Measurements from ENCODE around the gene NID2. TPM values are rescaled to one million over a fixed set of nuclear protein-coding genes. Genes with fewer than 3 reads are reported as not detected.
A peak's percentile ranks its signal among the peaks of the same experiment; 100 is the strongest.

NID2 gene
- total and polyA plus RNA-seq, 3 experiments from 2014 or later, result 0.30 TPM; not detected in 2

DNA sequence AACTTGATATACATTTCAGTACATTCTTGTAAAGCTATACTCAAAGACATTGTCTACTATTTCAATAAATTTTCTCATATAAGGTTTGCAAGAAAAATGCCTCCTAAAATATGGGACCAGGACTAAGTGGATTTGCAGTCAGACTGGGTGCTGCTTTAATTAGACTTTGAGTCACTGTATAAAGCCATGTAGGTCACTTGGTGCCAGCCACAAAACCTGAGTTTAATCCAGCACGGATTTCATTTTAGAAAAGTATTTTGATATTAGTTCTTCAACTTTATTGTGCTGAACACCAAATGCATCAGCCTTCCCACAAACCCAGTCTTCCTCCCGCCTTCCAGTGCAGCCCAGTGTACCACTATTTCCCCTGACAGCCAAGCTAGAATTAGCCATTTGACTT lies 9.9 kb upstream of the NID2 start:
- no peak overlapping the region for H3K27ac Mint-ChIP-seq
- CTCF ChIA-PET, result no interaction called here

DNA sequence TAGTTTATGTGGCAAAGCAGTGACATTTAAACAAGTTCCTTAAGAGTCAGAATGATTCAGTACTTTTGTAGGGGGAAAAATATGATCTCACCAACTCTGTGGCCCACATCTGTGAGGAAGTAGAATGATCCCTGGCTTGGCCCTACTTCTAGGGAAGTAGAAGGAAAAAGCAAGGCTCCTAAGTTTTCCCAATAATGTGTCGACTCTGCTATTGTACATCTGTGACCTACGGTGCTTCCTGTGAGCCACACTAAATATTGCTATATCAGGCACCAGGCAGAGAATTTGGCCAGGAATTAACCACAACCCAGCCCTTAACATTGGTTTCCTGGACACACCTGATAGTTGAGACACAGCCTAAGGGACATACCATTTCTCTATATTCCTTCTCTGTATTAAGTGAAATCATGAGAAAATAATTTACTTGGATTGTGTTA lies 9.3 kb upstream of the NID2 start:
- no peaks in the 10 kb centered on the region for H3K27me3 ChIP-seq (ENCODE audit: insufficient read depth, low read length, poor library complexity, severe bottlenecking)
- CTCF ChIA-PET, result no interaction called here
- POLR2A ChIA-PET, result no interaction called here
- Mint-ChIP-seq H3K27ac (no peak overlapping the region), H3K36me3 (no peaks in the 10 kb centered on the region), H3K27me3 (peaks cover 5 to 40% of the 10 kb centered on the region in 2 donors), H3K9me3 (no peaks in the 10 kb centered on the region), H3K4me3 (no peak overlapping the region), H3K4me1 (peaks cover 4% of the 10 kb centered on the region in 3 donors)
- no peaks in the 10 kb centered on the region for H3K4me1 ChIP-seq (ENCODE audit: insufficient read depth, low read length)
- H3K4me3 ChIP-seq (ENCODE audit: low read length), result no peak overlapping the region
- no peak overlapping the region for H3K27ac ChIP-seq (ENCODE audit: low read depth, low read length)
- no peaks in the 10 kb centered on the region for H3K9me3 ChIP-seq (ENCODE audit: low read length)
- DNase-seq, result no peak
- H3K36me3 ChIP-seq (ENCODE audit: insufficient read depth, low read length), result no peaks in the 10 kb centered on the region

More for the DNA sequence above, 9.9 kb upstream of the NID2 start:
- H3K4me3 Mint-ChIP-seq, result no peak overlapping the region
- H3K4me3 ChIP-seq (ENCODE audit: low read length), result no peak overlapping the region
- no peaks in the 10 kb centered on the region for H3K9me3 Mint-ChIP-seq
- DNase-seq, result no peak
- H3K36me3 ChIP-seq (ENCODE audit: insufficient read depth, low read length), result no peaks in the 10 kb centered on the region
- peaks cover 5 to 40% of the 10 kb centered on the region in 2 donors for H3K27me3 Mint-ChIP-seq
- H3K27me3 ChIP-seq (ENCODE audit: insufficient read depth, low read length, poor library complexity, severe bottlenecking), result no peaks in the 10 kb centered on the region
- no peaks in the 10 kb centered on the region for H3K36me3 Mint-ChIP-seq
- H3K4me1 ChIP-seq (ENCODE audit: insufficient read depth, low read length), result no peaks in the 10 kb centered on the region
- POLR2A ChIA-PET, result no interaction called here
- no peaks in the 10 kb centered on the region for H3K4me1 Mint-ChIP-seq
- no peak overlapping the region for H3K27ac ChIP-seq (ENCODE audit: low read depth, low read length)
- no peaks in the 10 kb centered on the region for H3K9me3 ChIP-seq (ENCODE audit: low read length)

DNA sequence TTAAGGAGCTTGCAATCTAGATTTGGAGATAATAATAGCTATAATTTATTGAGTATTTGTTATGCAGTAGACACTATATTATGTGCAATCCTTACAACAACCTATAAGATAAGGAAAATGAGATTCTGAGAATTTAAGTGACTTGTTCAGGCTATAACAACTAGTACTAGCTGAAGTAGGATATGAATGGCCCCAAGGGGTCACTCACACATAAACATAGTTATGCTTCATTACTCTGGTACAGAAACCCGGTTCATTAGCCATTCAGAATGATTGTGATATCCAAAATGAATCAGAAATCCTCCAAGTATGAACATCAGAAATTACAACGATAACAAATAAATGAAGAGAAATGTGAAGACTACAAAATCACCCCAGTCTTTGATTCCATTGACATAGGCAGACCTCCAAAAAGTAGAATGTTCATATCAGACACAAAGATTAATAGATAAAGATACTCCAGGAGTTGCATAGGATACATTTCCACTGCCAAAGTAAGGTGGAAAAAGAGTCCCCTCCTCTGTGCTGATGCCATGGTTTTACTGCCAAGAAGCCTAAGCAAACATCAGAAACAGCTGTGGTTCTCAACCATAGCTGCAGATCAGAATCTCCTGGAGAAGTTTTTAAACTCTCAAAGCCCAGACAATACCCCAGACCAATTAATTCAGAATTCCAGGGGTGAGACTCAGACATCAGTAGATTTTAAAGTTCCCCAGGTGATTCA lies 8.6 kb upstream of the NID2 start:
- Mint-ChIP-seq H3K9me3 (no peaks in the 10 kb centered on the region), H3K4me1 (peaks cover 6 to 8% (median 8%) of the 10 kb centered on the region in 3 donors), H3K36me3 (no peaks in the 10 kb centered on the region), H3K27me3 (peaks cover 5 to 36% of the 10 kb centered on the region in 2 donors), H3K27ac (peak overlapping the region in 1 of 8 donors; percentile 12), H3K4me3 (no peak overlapping the region)
- H3K27me3 ChIP-seq (ENCODE audit: insufficient read depth, low read length, poor library complexity, severe bottlenecking), result no peaks in the 10 kb centered on the region
- no peaks in the 10 kb centered on the region for H3K4me1 ChIP-seq (ENCODE audit: insufficient read depth, low read length)
- no peak for DNase-seq
- no peaks in the 10 kb centered on the region for H3K9me3 ChIP-seq (ENCODE audit: low read length)
- H3K4me3 ChIP-seq (ENCODE audit: low read length), result no peak overlapping the region
- no peaks in the 10 kb centered on the region for H3K36me3 ChIP-seq (ENCODE audit: insufficient read depth, low read length)
- ChIA-PET POLR2A (no interaction called here), CTCF (no interaction called here)
- no peak overlapping the region for H3K27ac ChIP-seq (ENCODE audit: low read depth, low read length)

DNA sequence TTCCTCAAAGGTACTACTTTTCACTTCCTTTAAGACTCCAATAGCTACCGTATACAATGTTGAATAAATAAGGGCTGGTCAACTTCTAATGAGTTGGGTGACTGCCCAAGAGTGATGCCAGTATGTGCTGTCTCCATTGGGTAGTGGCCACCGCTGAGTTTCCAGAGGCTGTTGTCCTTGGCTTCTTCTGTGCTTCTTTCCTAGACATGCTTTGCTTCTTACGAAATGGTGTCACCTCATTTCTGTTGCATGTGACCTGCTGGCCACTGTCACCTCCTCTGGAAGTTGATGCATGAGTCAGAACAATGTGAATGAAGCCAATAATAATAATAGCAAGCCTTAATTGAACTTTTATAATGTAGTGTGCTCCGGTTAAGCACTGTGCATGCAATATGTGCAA lies 7.5 kb upstream of the NID2 start:
- peaks cover 6 to 10% (median 8%) of the 10 kb centered on the region in 3 donors for H3K4me1 Mint-ChIP-seq
- H3K27me3 Mint-ChIP-seq, result peaks cover 0 to 31% of the 10 kb centered on the region in 2 donors
- DNase-seq, result no peak
- ChIA-PET CTCF (no interaction called here), POLR2A (no interaction called here)
- Histone ChIP-seq H3K36me3 (ENCODE audit: insufficient read depth, low read length) (no peaks in the 10 kb centered on the region), H3K27ac (ENCODE audit: low read depth, low read length) (no peak overlapping the region), H3K27me3 (ENCODE audit: insufficient read depth, low read length, poor library complexity, severe bottlenecking) (no peaks in the 10 kb centered on the region), H3K4me1 (ENCODE audit: insufficient read depth, low read length) (no peaks in the 10 kb centered on the region), H3K9me3 (ENCODE audit: low read length) (no peaks in the 10 kb centered on the region), H3K4me3 (ENCODE audit: low read length) (no peak overlapping the region)
- no peak overlapping the region for H3K4me3 Mint-ChIP-seq
- H3K36me3 Mint-ChIP-seq, result no peaks in the 10 kb centered on the region
- no peaks in the 10 kb centered on the region for H3K9me3 Mint-ChIP-seq
- H3K27ac Mint-ChIP-seq, result no peak overlapping the region

DNA sequence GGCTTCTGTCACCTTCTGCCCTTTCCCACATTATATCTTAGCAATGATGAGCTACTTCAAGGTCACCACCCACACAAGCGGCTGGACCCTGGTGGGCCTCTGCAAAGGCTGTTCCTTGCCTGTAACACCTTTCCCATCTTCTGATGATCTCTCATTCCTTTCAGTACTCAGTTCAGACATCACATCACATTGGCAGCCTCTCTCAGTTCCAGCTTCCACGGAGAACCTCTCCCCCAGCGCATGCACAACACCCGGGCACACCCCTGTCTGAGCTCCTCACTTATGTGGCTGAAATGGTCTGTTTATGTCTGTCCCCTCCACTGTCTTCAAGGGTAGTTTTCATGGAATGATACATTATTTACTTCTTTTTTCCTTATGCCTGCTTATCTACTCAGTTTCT lies 6.5 kb upstream of the NID2 start:
- ChIA-PET POLR2A (no interaction called here), CTCF (interaction anchor here (0.8 to 0.9 kb wide), 2 partner anchors 9 to 11 kb away, joined by 3 to 4 read pairs; no protein-coding TSS in a partner anchor)
- Mint-ChIP-seq H3K36me3 (no peaks in the 10 kb centered on the region), H3K9me3 (no peaks in the 10 kb centered on the region), H3K4me3 (no peak overlapping the region), H3K27me3 (peaks cover 6 to 29% of the 10 kb centered on the region in 2 donors), H3K27ac (peak overlapping the region in 1 of 8 donors; percentile 24), H3K4me1 (peaks cover 6 to 14% (median 8%) of the 10 kb centered on the region in 3 donors)
- no peaks in the 10 kb centered on the region for H3K36me3 ChIP-seq (ENCODE audit: insufficient read depth, low read length)
- no peaks in the 10 kb centered on the region for H3K27me3 ChIP-seq (ENCODE audit: insufficient read depth, low read length, poor library complexity, severe bottlenecking)
- no peak overlapping the region for H3K4me3 ChIP-seq (ENCODE audit: low read length)
- DNase-seq, result no peak
- no peak overlapping the region for H3K27ac ChIP-seq (ENCODE audit: low read depth, low read length)
- H3K4me1 ChIP-seq (ENCODE audit: insufficient read depth, low read length), result no peaks in the 10 kb centered on the region
- no peaks in the 10 kb centered on the region for H3K9me3 ChIP-seq (ENCODE audit: low read length)

DNA sequence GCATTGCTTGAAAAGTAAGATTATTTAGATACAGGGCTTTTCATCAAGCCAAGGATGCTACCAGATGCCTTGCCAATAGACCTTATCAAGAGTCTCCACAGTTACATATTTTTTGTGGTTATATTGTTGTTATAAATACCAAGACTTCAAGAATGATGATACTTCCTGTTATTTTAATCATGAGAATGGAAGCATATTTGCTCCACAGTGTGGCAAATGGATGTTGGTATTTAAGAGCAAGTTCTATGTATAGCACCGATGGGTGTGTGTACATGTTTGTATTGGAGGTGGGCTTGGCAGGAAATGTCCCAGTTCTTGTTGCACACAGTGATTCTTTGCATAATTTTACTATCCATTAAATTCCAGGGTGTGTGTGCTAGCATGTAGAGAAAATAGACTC lies 4.4 kb upstream of the NID2 start:
- H3K4me1 Mint-ChIP-seq, result peaks cover 14 to 24% (median 21%) of the 10 kb centered on the region in 3 donors
- POLR2A ChIA-PET, result interaction anchor here (0.7 kb wide), 1 partner anchor 26 kb away, joined by 8 read pairs; no protein-coding TSS in a partner anchor

DNA sequence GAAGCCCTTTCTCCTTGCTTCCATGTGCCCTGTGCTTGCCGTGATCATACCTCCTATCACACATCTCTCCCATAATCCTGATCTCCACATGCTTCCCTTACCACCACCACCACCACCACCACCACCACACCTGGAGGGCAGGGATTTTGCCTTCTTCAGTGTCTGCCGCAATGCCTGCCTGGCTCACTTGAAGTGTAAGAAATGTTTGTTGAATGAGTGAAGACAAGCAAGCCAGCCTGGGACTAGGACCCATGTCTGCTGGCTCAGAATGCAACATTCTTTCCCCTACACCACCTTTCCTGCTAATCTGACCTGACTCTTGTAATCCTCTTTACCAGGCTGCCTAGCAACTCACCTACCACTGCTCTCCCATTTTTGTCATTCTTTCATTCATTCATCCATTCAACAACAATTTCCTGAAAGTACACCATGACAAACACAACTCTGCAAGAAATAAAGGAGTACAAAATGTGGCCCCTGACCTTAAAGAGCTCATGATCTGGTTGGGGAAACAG lies 3.5 kb upstream of the NID2 start:
- Histone ChIP-seq H3K27me3 (ENCODE audit: insufficient read depth, low read length, poor library complexity, severe bottlenecking) (peaks cover 18% of the 10 kb centered on the region), H3K4me1 (ENCODE audit: insufficient read depth, low read length) (peaks cover 18% of the 10 kb centered on the region), H3K4me3 (ENCODE audit: low read length) (no peak overlapping the region), H3K36me3 (ENCODE audit: insufficient read depth, low read length) (no peaks in the 10 kb centered on the region), H3K9me3 (ENCODE audit: low read length) (no peaks in the 10 kb centered on the region), H3K27ac (ENCODE audit: low read depth, low read length) (no peak overlapping the region)
- Mint-ChIP-seq H3K27me3 (peaks cover 24 to 32% of the 10 kb centered on the region in 2 donors), H3K4me3 (peak overlapping the region in 1 of 7 donors; percentile 11), H3K36me3 (no peaks in the 10 kb centered on the region), H3K27ac (peak overlapping the region in 1 of 8 donors; percentile 16), H3K9me3 (no peaks in the 10 kb centered on the region), H3K4me1 (peaks cover 21 to 33% (median 30%) of the 10 kb centered on the region in 3 donors)
- ChIA-PET CTCF (no interaction called here), POLR2A (no interaction called here)
- no peak for DNase-seq

More for the DNA sequence above, 4.4 kb upstream of the NID2 start:
- Histone ChIP-seq H3K4me3 (ENCODE audit: low read length) (no peak overlapping the region), H3K36me3 (ENCODE audit: insufficient read depth, low read length) (no peaks in the 10 kb centered on the region), H3K4me1 (ENCODE audit: insufficient read depth, low read length) (peaks cover 9% of the 10 kb centered on the region), H3K27me3 (ENCODE audit: insufficient read depth, low read length, poor library complexity, severe bottlenecking) (peaks cover 9% of the 10 kb centered on the region), H3K9me3 (ENCODE audit: low read length) (no peaks in the 10 kb centered on the region), H3K27ac (ENCODE audit: low read depth, low read length) (no peak overlapping the region)
- no peak overlapping the region for H3K4me3 Mint-ChIP-seq
- H3K27me3 Mint-ChIP-seq, result peaks cover 16 to 23% of the 10 kb centered on the region in 2 donors
- DNase-seq, result no peak
- CTCF ChIA-PET, result no interaction called here
- no peak overlapping the region for H3K27ac Mint-ChIP-seq
- H3K9me3 Mint-ChIP-seq, result no peaks in the 10 kb centered on the region
- H3K36me3 Mint-ChIP-seq, result no peaks in the 10 kb centered on the region

DNA sequence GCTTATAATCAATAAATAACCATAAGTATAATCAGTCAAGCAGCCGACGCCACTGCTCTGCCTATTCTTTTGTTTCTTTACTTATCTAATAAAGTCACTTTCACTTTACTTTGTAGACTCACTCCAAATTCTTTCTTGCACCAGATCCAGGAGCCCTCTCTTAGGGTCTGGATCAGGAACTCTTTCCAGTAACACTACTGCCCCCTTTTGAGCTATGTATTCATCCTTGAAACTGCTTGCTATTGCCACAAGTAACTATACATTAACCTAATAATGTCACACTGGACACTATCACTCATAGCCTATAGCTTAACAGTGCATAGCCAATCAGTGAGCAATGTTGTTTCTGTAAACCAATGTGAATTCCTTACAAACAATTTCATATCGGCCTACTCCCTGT lies 2.8 kb upstream of the NID2 start:
- Histone ChIP-seq H3K9me3 (ENCODE audit: low read length) (no peaks in the 10 kb centered on the region), H3K27ac (ENCODE audit: low read depth, low read length) (no peak overlapping the region), H3K4me3 (ENCODE audit: low read length) (no peak overlapping the region), H3K36me3 (ENCODE audit: insufficient read depth, low read length) (no peaks in the 10 kb centered on the region), H3K27me3 (ENCODE audit: insufficient read depth, low read length, poor library complexity, severe bottlenecking) (peaks cover 25% of the 10 kb centered on the region), H3K4me1 (ENCODE audit: insufficient read depth, low read length) (peaks cover 18% of the 10 kb centered on the region)
- peaks cover 24 to 39% of the 10 kb centered on the region in 2 donors for H3K27me3 Mint-ChIP-seq
- ChIA-PET POLR2A (no interaction called here), CTCF (interaction anchor here (1.3 kb wide), 1 partner anchor 75 kb away, joined by 3 read pairs; no protein-coding TSS in a partner anchor)
- H3K4me3 Mint-ChIP-seq, result peak overlapping the region in 2 of 7 donors; percentile 14 to 45
- peaks cover 21 to 35% (median 32%) of the 10 kb centered on the region in 3 donors for H3K4me1 Mint-ChIP-seq
- H3K9me3 Mint-ChIP-seq, result no peaks in the 10 kb centered on the region
- H3K36me3 Mint-ChIP-seq, result no peaks in the 10 kb centered on the region
- H3K27ac Mint-ChIP-seq, result no peak overlapping the region
- DNase-seq, result no peak

Measured in CD8-positive, alpha-beta memory T cell (primary cell).